ENCODE results near the gene COL6A1.
"Not testable (repeated sequence)": the region's sequence is repeated elsewhere in the genome, so short reads cannot be mapped to it uniquely, and the experiment has no call there.

Gene COL6A1

DNA sequence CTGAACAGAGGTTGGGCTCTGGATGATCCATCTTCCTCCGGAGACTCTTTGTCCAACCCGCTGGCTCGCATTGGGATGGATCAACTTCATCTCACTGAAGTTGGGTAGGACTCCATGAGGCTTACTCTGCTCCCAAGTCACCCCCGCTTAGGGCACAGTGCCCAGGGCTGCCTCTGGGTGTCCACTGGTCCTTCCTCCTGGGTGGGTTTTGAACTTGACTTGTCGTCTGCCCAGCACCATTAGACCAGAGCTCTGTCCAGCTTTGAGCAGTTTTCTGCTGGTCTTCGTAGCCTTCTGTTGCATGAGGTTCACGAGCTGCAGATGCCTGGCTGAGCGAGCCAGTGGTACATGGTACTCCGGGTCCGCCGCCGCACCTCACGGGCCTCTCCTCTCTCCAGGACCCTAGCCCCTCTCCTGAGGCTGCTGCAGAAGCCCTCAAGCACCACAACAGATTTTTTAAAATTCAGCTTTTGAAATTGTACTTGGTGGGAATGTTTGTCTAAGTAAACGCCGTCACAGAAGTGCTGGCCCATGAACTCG is 33.8 kb upstream of the COL6A1 start:
- DNase-seq, result no peak

DNA sequence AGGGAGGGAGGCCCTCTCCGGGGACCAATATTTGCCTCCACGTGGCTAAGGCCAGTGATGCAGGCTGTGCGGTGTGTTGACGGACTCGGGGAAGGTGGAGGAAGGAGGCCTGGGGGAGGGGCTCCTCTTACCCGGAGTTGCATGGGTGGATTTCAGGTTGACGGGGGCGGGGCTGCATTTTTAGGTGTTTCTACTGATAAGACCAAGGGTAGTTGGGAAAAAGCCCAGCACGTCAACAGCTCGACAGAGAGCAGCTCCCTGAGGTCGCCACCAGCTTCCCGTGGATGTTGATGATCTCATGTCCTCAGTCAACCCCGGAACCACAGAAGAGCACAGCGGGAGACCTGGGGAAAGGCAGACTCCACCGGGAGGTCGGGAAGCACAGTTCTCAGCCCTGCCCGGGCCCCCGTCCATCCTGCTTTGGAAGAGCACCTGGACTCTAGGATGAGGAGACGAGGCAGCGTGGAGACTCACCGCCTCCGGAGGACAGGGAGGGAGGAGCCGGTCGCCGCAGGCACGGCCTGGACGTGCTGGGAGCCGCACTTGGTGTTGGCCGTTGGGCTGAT is 32.9 kb upstream of the COL6A1 start:
- DNase-seq, result no peak

DNA sequence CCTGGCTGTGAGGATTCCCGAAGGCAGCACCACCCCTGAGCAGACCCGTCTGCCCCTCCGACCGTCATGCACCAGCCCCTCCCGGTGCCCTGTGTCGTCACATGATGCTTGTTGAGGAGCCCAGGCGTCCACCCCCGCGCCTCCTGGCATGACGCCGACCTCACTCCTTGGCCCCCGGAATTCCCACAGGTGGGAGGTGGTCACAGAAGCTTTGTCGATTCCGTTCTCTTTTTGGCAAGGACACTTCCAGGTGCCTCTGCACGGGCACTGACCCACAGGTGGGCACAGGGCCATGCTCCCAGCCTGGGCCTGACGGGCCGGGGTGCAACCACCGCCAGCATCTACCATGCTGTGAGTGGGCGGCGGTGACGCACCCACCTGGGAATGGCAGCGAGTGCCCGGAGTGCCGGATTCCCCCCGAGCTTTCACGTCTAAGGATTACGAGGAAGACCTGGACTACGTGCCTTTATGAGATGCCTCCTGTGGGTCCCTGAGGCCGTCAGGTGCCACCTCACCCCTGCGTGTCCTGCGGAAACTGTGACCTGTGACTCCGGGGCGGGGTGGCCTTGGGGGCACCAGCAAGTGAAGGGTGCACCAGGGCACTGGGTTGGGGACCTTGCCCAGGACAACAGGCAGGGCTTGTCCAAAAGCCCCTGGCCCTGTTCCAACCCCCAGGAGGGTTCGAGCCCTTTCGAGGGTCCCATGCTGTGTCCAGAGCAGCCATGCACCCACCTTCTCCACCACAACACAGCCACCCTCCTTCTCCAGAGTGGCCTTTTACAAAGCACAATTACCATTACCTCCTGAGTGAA is 31.4 kb upstream of the COL6A1 start:
- DNase-seq, result no peak

DNA sequence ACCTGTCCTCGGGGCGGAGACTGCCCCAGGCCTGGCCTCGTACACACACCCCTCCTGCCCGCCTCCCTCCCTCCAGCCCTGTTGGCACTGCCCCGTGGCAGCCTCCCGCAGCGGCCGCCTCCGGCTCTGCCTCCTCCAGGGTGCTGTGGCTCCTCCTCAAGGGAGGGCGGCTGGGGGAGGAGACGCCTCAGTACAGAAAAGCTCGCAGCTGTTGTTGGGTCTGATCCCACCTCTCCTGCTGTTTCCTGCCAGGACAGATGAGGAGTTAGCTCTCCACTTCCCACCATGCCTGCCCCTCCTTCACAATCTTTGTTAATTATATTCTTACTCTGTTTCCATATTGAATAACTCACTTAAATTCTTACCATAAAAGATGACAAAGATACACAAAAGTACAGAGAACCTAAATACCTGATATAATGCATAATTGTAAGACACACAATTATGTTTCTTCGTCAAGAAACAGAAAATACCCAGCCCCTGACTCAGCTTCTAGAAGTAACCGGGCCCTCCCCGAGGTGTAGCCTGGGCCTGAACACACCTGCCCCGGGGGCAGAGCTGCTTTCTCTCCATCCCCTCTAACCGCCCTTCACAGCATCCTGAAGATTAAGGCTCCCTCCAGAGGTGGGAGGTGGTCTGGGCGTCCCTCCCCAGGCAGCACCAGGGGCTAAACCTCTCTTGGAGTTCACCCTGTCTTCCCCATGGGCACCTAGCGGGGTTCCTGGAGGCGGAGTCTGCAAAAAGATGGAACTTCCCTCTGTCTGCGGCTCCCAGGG is 30.6 kb upstream of the COL6A1 start:
- no peak for DNase-seq

DNA sequence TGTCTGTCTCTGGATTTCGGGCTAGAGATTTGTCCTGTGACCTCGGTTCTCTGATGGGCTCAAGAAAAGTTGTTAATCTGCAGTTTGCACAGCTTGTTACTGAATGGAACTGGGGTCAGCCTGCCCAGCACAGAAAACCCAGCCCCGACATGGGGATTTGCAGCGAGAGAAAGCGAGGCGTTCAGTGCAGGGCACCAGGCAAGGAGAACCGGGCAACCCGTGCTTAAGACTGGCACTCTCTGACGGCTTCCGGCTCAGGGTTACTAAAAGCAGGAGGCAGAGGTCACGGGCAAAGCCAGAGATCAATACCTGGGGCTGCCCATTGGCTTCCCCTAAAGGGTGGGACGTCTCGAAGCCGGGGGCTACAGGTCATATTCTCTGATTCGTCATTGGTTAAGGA is 29.9 kb upstream of the COL6A1 start:
- no peak for DNase-seq

DNA sequence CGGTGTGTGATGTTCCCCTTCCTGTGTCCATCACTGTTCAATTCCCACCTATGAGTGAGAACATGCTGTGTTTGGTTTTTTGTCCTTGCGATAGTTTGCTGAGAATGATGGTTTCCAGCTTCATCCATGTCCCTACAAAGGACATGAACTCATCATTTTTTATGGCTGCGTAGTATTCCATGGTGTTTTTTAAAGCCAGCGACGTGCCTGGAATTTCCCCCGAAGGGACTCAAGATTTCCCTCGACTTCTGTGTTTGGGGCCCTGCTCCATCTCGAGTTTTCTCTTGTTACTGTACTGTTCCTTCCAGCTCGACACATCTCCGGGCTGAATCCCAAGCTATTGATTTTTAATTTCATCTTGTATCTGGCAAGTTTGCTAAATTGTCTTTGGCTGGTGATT is 29.0 kb upstream of the COL6A1 start:
- not testable (repeated sequence) for DNase-seq

DNA sequence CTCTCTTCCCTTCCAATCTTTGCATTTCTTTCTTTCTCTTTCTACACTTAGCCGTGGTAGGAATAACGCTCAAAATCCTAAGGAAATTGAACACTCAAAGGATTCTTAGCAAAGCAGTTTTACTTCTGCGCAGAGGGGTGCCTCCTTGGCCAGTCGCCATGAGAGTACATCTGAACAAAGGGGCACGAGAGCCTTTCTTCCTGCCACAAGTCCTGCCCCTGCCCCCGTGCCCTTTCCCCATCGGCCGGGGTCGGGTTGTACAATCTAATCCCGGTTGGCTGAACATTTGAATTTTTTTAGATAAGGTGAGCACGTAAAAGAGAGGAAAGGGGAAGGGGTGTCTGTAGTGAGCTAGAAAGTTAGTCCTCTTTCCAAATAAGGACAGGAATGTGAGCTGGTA is 28.6 kb upstream of the COL6A1 start:
- no peak for DNase-seq

DNA sequence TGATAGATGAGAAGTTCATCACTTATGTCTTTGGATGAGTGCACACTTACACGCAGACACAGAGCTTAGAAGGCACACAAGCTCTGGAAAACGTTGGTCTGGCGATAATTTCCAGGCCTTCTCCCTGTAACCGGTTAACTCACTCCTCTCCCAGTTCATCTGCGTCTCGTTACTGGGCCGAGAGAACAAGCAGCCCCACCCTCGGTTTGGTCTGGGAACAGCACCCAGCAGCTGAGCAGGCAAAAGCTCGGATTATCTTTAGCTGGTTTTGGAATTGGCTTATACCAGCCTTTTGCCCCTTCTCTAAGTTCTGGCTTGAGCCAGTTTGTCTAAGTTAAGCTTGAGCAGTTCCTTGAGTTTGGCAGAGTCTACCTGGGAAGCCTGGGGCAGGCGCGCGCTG is 27.3 kb upstream of the COL6A1 start:
- DNase-seq, result no peak

DNA sequence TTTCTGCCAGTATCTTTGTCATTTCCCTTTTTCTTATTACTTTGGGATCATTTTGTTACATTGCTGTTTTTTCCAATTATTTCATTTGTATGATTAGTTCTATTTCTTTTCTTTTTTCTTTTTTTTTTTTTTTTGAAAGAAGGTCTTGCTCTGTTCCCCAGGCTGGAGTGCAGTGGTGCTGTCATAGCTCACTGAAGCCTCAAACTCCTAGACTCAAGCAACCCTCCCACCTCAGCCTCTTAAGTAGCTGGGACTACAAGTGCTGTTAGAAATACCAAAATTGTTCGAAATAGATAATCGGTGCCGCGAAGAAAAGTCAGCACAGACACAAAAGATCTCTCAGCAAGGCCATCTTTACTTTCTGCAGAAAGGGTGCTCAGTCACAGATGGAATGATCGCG is 26.6 kb upstream of the COL6A1 start:
- no peak for DNase-seq

DNA sequence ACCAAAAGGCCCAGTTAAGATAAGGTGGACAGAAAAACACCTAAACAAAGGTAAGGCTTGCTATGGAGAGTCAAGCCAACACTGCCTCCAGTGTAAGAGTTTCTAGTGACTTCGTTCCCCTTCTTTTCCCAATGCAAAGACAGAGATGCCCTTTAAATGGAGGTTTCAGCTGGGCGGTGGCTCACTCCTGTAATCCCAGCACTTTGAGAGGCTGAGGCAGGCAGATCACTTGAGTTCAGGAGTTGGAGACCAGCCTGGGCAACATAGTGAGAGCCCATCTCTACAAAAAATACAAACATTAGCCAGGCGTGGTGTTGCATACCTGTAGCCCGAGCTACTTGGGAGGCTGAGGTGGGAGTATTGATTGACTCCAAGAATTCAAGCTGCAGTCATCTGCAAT is 24.0 kb upstream of the COL6A1 start:
- DNase-seq, result no peak

DNA sequence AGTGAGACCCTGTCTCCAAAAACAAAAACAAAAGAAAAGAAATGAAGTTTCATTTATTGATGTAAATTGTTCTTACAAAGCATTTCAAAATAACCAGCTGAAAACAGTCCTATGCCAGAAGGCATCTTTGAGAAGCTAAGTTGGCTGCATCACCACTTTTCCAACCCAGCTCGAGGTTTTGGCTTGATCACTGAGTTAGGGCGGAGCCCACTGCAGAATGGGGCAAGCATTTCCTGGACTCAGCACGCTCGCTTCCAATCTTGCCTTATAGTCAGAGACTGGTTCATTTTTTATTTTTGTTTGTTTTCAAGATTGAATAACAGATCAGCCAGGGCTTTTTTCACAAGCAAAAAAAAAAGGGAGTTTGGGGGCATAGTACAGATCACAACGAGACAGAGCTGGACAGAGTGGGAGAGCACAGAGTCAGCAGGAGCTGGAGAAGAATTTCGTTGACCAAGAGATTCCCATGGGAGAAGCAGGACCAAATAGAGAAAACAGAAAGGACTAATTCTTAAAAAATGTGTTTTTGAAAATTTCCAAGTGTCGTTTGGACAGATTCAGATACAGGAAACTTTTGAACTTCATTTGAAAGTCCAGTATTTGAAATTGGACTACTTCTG is 23.5 kb upstream of the COL6A1 start:
- DNase-seq, result no peak

DNA sequence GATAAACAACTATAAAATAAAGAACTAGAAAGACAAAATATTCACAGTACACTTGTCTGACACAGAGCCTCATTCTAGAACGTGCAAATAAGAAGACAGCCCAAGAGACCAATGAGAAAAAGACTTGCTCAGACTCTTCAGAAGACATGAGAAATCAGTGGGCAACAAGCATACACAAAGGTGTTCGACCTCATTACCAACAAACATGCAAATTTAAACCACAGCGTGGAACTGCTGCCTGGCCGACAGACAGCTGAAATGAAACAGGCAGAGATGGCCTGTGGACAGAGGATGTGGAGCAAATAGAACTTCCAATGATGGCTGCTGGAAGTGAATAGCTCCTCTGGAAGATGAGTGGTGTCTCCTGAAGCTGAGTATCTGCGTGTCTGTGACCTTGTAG is 22.4 kb upstream of the COL6A1 start:
- no peak for DNase-seq

DNA sequence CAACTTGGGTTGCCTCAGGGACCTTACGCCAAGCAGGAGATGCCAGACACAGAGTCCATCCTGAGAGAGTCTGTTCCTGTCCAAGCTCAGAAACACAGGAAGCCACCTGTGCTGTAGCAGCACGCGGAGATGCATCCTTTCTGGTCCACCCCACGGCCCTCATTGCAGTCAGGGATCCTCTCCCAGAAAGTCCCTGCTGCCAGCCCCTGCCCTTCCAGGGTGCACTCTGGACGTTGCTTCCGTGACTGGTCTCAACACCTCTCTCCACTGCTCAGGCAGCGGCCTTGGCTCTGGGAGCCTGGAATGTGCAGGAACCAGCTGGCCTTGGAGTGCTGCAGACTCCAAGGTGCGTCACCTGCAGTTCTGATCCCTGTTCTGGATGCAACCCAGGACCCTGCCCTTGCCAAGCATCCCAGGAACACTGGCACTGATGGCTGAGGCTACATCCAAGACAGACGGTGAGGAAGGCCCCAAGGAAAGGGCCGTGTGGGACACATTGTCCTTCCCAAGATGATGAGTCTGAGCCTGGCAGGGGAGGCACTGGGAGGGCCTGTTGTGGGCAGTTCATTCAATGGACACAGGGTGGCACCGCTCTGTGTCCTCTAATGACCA is 21.7 kb upstream of the COL6A1 start:
- DNase-seq, result no peak

DNA sequence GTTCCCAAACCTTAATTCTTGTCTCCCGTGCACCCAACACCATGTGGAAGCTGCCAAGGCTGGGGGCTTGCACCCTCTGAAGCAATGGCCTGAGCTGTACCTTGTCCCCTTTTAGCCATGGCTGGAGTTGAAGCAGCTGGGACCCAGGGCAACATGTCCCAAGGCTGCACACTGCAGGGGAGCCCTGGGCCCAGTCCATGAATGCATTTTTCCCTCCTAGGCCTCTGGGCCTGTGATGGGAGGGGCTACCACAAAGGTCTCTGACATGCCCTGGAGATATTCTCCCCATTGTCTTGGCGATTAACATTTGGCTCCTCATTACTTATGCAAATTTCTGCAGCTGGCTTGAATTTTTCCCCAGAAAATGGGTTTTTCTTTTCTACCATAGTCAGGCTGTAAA is 20.2 kb upstream of the COL6A1 start:
- DNase-seq, result not testable (repeated sequence)

DNA sequence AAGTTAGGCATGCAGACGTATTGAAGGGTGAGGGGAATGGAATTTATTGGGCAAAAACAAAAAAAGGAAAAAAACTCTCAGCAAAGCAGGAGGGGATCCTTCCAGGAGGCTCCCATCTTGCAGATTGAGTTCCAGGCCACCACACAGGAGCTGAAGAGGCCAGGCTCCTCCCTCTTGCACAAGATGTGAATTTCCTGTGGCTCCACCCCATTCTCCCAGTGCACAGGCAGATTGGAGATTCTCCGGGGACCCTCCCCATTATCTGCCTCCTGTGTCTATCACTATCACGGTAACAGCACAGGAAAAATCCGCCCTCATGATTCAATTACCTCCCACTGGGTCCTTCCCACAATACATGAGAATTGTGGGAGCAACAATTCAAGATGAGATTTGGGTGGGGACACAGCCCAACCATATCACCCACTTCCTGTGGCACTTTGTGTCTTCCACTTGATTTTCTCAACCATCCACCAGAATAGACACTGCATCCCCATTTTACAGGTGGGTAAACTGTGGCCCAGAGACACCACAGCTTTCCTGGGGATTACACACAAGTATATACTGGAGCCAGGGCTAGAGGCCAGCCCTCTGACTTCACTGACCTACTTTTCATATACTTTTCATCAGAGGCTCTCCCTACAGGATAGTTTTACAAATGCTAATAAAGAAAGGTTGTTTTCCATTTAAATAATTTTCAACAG is 18.9 kb upstream of the COL6A1 start:
- no peak for DNase-seq

DNA sequence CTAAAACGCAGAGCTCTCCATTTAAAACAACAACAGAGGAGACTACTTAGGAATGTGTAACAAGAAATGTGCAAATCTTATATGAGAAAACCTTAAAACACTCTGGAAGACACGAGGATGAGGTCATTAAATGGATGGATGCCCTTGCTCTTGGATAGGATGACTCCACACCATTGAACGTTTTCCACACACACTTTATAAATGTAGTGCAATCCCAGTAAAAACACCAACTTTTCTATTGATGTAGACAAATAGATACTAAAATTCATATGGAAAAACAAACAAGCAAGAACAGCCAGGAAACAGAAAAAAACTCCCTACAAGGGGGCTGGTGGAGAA is 18.4 kb upstream of the COL6A1 start:
- no peak for DNase-seq

DNA sequence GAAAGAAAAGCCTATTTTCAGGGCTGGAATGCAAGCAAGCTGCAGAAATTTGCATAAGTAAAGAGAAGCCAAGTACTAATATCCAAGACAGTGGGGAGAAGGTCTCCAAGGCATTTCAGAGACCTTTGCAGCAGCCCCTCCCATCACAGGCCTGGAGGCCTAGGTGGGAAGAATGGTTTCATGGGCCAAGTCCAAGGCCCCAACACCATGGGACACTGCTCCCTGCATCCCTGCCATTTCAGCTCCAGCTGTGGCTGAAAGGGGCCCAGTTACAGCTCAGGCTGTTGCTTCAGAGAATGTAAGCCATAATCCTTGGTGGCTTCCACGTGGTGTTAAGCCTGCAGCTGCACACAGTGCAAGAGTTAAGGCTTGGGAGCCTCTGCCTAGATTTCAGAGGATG is 16.9 kb upstream of the COL6A1 start:
- DNase-seq, result no peak

DNA sequence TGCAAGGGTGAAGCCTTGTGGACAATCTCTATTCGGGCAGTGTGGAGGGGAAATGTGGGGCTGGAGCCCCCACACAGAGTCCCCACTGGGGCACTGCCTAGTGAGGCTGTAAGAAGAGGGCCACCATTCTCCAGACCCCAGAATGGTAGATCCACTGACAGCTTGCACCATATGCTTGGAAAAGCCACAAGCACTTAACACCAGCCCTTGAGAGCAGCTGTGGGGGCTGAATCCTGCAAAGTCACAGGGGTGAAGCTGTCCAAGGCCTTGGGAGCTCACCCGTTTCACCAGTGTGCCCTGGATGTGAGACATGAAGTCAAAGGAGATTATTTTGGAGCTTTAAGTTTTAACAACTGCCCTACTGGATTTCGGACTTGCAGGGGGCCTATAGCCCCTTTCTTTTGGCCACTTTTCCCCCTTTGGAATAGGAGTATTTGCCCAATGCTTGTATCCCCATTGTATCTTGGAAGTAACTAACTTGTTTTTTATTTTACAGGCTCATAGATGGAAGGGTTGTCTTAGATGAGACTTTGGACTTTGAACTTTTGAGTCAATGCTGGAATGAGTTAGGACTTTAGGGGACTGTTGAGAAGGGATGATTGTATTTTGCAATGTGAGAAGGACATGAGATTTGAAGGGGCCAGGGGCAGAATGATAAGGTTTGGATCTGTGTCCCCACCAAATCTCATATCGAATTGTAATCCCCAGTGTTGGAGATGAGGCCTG is 16.3 kb upstream of the COL6A1 start:
- DNase-seq, result no peak

DNA sequence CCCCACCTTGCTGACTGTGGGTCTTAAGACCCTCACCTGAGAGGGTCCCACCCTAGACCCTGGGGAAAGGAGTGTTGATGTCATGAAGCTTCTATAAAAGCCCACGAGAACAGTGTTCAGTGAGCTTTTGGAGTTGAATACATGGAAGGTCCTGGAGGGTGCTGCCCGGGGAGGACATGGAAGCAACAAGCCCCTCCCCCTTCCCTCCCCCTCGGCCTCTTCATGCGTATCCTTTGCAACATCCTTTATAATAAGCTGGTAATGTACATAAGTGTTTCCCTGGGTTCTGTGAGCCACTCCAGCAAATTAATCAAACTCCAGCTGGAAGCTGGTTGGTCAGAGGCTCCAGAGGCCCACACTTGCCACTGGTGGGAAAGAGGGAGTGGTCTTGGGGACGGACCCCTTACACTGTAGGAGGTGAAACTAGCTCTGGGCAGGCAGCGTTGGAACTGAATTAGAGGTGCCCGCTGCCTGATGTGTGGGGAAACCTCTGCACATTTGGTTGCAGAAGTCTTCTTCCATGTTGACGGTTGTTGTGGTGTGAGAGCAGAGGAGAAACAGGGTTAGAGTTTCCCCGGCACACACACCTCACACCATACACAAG is 14.7 kb upstream of the COL6A1 start:
- DNase-seq, result no peak

DNA sequence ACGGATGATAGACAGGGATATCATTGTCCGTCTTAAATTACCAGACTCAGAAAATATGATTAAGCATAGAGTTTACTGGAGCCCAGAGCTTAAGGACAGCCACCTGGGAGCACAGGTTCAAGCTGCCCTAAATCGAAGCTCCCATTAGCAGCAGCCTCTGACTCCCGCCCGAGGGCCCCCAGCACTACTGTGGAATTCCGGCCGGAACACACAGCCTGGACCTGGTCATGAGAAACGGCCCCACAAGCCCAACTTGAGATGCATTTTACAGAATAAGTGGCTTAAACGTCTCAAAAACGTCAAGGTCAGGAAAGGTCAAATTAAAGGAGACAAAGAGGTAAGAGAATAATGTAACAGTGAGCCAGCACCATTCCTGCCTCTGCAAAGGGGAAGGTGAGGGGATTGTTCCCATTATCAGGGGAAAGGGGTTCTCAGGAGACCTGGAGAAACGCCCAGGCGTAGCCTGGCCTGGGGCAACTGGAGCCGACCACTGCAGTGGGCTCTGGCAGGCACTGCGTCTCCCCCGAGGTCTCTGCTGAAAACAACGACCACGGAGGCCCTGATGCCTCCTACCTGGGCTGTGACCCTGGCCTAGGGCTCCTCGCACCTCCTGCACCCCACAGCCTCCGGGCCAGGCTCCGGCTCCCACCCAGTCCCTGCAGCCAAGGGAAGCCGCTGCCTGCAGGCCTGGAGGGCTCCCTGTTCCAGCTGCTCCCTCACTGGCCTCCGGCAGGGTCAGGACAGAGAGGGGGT is 11.5 kb upstream of the COL6A1 start:
- DNase-seq, result no peak

Measured in NCI-H1436 (cell line).